ENCODE data around the gene SBK1. TPM values are rescaled to one million over a fixed set of nuclear protein-coding genes. Genes with fewer than 3 reads are reported as not detected.

The SBK1 gene
- total RNA-seq, 1 donor, result 3.7 TPM

- Histone ChIP-seq H3K27me3 (ENCODE audit: insufficient read depth, low read length) (no peaks in the 10 kb centered on the region), H3K4me1 (ENCODE audit: insufficient read depth, low read length) (peaks cover 48% of the 10 kb centered on the region), H3K4me3 (ENCODE audit: low read length) (no peak overlapping the region), H3K9me3 (ENCODE audit: low read depth, low read length) (no peaks in the 10 kb centered on the region)
Observed at GRCh38 chr16:28310796-28311195, 18.5 kb downstream of the SBK1 start.

GRCh38 chr16:28311413-28311812, 19.1 kb downstream of the SBK1 start:
- Histone ChIP-seq H3K4me1 (ENCODE audit: insufficient read depth, low read length) (peaks cover 53% of the 10 kb centered on the region), H3K4me3 (ENCODE audit: low read length) (no peak overlapping the region)

GRCh38 chr16:28311913-28312312, 19.6 kb downstream of the SBK1 start:
- Histone ChIP-seq H3K4me1 (ENCODE audit: insufficient read depth, low read length) (peaks cover 58% of the 10 kb centered on the region), H3K27me3 (ENCODE audit: insufficient read depth, low read length) (no peaks in the 10 kb centered on the region), H3K4me3 (ENCODE audit: low read length) (no peak overlapping the region), H3K9me3 (ENCODE audit: low read depth, low read length) (no peaks in the 10 kb centered on the region)

More at GRCh38 chr16:28311413-28311812, 19.1 kb downstream of the SBK1 start:
- Histone ChIP-seq H3K9me3 (ENCODE audit: low read depth, low read length) (no peaks in the 10 kb centered on the region), H3K27me3 (ENCODE audit: insufficient read depth, low read length) (no peaks in the 10 kb centered on the region)

- Histone ChIP-seq H3K4me1 (ENCODE audit: insufficient read depth, low read length) (peaks cover 62% of the 10 kb centered on the region), H3K27me3 (ENCODE audit: insufficient read depth, low read length) (no peaks in the 10 kb centered on the region), H3K4me3 (ENCODE audit: low read length) (no peak overlapping the region), H3K9me3 (ENCODE audit: low read depth, low read length) (no peaks in the 10 kb centered on the region)
Observed at GRCh38 chr16:28312327-28312726, 20.0 kb downstream of the SBK1 start.

DNA sequence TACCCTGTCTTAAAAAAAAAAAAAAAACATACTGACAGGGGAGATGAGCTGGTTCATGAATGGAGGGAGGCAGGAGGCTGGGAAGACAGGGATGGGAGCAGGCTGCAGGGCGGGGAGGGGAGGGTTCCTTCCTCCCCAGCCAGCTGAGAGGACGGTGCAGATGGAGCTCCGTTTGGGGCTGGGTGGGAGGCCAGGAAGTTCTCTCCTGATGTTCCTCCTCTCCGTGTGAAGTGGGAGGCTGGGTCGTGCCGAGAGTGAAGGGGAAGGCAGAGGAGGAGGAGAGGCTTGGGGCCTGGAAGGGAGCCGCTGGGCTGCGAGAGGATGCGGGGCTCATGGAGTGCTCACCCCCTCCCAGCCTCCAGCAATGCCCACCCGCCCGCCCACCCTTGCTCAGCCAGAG, 21.3 kb downstream of the SBK1 start:
- Histone ChIP-seq H3K27me3 (ENCODE audit: insufficient read depth, low read length) (no peaks in the 10 kb centered on the region), H3K4me1 (ENCODE audit: insufficient read depth, low read length) (peaks cover 64% of the 10 kb centered on the region), H3K9me3 (ENCODE audit: low read depth, low read length) (no peaks in the 10 kb centered on the region), H3K4me3 (ENCODE audit: low read length) (no peak overlapping the region)

DNA sequence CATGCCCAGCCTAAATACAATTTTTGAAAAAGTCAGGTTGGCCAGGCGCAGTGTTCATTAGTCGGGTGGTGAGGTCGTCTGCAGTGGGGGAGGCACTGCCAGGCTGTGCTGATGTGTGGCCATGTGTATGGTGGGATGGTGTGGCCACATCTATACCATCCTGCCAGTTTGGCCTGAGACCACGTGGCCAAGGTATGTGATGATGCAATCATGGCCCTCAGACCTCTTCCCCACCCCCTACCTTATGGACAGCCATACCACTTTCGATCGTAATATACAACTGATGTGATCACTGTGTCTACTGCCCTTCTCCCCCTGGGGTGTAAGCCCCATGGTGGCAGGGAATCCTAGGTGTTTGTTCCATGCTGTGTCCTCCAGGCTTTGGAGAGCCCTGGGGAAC, 23.7 kb downstream of the SBK1 start:
- Histone ChIP-seq H3K27me3 (ENCODE audit: insufficient read depth, low read length) (no peaks in the 10 kb centered on the region), H3K4me3 (ENCODE audit: low read length) (no peak overlapping the region), H3K9me3 (ENCODE audit: low read depth, low read length) (no peaks in the 10 kb centered on the region), H3K4me1 (ENCODE audit: insufficient read depth, low read length) (peaks cover 41% of the 10 kb centered on the region)

DNA sequence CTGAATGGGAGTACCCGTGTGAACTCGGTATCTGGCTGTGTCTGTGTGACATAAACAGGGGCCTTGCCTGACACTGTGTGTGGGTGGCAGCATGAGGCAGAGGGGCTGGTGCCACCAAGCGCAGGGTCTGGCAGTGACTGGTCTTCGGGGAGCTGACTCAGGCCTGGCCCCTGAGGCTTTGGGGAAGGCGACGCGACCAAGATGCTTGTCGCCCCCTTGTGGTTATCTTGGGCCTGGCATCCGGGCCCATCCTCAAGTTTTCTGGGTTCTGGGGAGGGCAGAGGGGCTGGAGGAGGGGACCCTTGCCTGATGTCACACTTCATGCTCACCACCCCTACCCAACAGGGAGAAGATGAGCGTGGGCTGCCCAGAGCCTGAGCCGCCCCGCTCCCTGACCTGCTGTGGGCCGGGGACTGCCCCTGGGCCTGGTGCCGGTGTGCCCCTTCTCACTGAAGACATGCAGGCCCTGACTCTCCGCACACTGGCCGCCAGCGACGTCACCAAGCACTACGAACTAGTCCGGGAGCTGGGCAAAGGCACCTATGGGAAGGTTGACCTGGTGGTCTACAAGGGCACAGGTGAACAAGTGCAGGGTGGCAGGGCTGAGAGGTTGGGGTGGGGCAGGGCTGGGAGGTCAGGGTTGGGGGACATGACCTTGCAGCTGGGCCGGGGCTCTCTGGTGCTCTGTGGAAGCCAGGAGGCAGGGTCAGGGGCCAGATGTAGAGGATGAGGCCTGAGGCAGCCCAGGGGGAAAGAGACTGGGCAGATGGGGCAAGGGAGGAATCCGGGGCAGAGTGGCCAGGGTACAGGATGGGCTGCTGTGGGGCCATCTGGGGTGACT, 24.9 kb downstream of the SBK1 start:
- H3K9me3 ChIP-seq (ENCODE audit: low read depth, low read length), result no peaks in the 10 kb centered on the region
- peaks cover 29% of the 10 kb centered on the region for H3K4me1 ChIP-seq (ENCODE audit: insufficient read depth, low read length)
- H3K27me3 ChIP-seq (ENCODE audit: insufficient read depth, low read length), result no peaks in the 10 kb centered on the region
- no peak overlapping the region for H3K4me3 ChIP-seq (ENCODE audit: low read length)

- Histone ChIP-seq H3K4me1 (ENCODE audit: insufficient read depth, low read length) (peaks cover 20% of the 10 kb centered on the region), H3K27me3 (ENCODE audit: insufficient read depth, low read length) (no peaks in the 10 kb centered on the region), H3K9me3 (ENCODE audit: low read depth, low read length) (no peaks in the 10 kb centered on the region), H3K4me3 (ENCODE audit: low read length) (no peak overlapping the region)
Observed at GRCh38 chr16:28318042-28318744, 25.9 kb downstream of the SBK1 start.

DNA sequence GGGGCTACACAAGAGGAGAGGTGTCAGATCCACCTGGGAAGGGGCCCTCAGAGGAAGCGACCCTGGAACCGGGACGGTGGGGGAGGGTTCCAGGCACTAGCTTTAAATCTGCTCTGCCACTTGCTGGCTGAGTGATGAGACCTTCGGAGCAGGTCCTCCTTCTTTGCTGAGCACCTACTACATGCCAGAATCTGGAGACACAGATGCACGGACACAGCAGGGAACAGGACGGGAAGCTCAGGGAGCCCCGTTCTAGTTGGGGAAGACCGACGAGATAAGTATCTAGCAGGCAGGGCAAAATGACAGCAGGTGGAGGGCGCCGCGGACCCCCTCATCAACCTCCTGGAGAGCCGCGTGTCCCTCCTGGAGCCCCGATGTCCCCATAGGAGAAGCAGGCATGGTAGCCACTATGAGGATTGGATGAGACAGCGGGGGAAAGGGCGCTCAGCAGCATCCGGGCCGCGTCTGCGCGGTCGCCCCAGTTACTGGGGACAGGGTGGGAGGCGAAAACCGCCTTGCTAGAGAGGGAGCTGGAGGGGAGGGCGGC, 27.2 kb downstream of the SBK1 start:
- Histone ChIP-seq H3K9me3 (ENCODE audit: low read depth, low read length) (no peaks in the 10 kb centered on the region), H3K4me3 (ENCODE audit: low read length) (no peak overlapping the region), H3K4me1 (ENCODE audit: insufficient read depth, low read length) (peaks cover 16% of the 10 kb centered on the region), H3K27me3 (ENCODE audit: insufficient read depth, low read length) (no peaks in the 10 kb centered on the region)

DNA sequence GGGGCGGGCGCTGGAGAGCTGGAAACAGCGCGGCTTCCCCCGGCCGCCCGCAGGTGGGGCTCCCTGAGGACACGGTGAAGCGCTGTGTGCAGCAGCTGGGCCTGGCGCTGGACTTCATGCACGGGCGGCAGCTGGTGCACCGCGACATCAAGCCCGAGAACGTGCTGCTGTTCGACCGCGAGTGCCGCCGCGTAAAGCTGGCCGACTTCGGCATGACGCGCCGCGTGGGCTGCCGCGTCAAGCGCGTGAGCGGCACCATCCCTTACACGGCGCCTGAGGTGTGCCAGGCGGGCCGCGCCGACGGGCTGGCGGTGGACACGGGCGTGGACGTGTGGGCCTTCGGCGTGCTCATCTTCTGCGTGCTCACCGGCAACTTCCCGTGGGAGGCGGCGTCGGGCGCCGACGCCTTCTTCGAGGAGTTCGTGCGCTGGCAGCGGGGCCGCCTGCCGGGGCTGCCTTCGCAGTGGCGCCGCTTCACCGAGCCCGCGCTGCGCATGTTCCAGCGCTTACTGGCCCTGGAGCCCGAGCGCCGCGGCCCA, 27.8 kb downstream of the SBK1 start:
- H3K4me1 ChIP-seq (ENCODE audit: insufficient read depth, low read length), result peaks cover 16% of the 10 kb centered on the region
- H3K9me3 ChIP-seq (ENCODE audit: low read depth, low read length), result no peaks in the 10 kb centered on the region
- H3K27me3 ChIP-seq (ENCODE audit: insufficient read depth, low read length), result no peaks in the 10 kb centered on the region
- no peak overlapping the region for H3K4me3 ChIP-seq (ENCODE audit: low read length)

DNA sequence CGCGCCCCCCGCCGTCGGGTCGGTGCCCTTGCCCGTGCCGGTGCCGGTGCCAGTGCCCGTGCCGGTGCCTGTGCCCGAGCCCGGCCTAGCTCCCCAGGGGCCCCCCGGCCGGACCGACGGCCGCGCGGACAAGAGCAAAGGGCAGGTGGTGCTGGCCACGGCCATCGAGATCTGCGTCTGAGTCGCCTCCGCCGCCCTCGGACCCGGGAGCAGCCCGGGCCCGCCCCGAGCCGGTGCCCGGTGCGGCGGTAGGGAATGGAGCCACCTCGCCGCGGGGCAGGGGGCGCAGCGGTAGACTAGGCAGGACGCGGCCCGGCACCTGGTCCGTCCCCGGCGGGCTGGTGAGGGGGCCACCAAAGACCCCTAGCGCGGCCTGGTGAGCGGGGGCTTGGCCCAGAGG, 28.4 kb downstream of the SBK1 start:
- peaks cover 16% of the 10 kb centered on the region for H3K4me1 ChIP-seq (ENCODE audit: insufficient read depth, low read length)
- H3K4me3 ChIP-seq (ENCODE audit: low read length), result no peak overlapping the region
- no peaks in the 10 kb centered on the region for H3K27me3 ChIP-seq (ENCODE audit: insufficient read depth, low read length)
- no peaks in the 10 kb centered on the region for H3K9me3 ChIP-seq (ENCODE audit: low read depth, low read length)

DNA sequence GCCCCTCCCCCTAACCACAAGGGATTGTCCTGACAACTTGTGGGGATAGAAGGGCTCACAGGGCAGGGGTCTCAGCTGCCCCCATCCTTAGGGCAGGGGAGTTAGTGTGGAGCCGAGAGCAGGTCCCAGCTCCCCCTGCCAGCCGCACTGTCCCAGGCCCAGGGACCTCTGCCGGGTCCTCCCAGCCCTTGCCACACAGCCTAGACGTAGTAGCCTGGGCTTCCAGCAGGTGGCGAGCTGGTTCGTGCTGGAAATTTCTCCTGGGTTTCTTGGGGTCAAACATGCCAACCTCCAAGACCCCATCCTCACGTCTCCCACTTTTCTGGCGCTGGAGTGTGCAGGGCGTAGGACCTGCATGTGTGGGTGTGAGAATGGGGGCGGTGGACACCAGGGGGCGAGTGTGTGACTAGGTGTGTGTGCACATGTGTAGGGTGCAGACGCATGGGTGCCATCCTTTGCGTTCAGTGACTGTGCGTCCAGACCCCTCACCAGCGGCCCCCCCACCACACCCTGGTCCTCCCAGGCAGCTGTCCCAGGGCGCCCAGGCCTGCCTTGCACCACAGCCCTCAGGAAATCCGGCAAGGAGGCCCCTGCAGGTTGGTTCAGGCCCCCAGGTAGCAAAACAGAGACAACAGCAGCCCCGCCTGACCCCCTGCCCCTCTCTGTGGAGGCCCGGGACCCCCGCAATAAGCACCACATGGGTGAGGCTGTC, 29.5 kb downstream of the SBK1 start:
- Histone ChIP-seq H3K27me3 (ENCODE audit: insufficient read depth, low read length) (no peaks in the 10 kb centered on the region), H3K4me3 (ENCODE audit: low read length) (no peak overlapping the region), H3K4me1 (ENCODE audit: insufficient read depth, low read length) (peaks cover 7% of the 10 kb centered on the region), H3K9me3 (ENCODE audit: low read depth, low read length) (no peaks in the 10 kb centered on the region)

DNA sequence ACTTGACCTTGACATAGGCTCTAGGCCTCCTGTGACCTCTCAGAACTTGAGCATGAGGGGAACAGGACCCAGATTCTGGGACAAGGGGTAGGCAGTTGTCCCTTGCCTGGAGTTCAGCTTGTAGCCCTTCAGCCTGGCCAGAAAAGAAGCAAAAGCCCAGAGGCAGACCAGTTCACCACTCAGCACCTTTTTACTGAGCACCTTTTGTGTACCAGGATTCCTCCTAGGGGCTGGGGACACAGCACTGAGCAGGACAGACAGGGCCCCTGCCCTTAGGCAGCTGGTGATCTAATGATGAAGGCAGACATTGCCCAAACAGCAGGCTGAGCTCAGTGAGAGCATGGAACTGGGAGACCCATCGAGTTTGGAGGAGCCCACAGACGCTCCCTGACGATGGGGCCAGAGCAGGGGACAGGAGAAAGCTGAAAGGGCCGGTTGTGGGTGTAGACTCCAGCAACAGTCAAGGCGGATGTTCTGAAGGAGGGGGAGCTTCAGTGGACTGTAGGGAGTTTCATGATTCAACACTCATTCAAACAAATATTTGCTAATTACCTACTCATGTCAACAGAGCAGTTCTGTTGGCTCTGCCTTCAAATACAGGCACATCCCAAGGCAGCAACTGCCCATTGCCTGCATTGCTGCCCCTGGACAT, 32.0 kb downstream of the SBK1 start:
- H3K27me3 ChIP-seq (ENCODE audit: insufficient read depth, low read length), result no peaks in the 10 kb centered on the region
- H3K4me3 ChIP-seq (ENCODE audit: low read length), result no peak overlapping the region
- H3K4me1 ChIP-seq (ENCODE audit: insufficient read depth, low read length), result no peaks in the 10 kb centered on the region
- no peaks in the 10 kb centered on the region for H3K9me3 ChIP-seq (ENCODE audit: low read depth, low read length)

DNA sequence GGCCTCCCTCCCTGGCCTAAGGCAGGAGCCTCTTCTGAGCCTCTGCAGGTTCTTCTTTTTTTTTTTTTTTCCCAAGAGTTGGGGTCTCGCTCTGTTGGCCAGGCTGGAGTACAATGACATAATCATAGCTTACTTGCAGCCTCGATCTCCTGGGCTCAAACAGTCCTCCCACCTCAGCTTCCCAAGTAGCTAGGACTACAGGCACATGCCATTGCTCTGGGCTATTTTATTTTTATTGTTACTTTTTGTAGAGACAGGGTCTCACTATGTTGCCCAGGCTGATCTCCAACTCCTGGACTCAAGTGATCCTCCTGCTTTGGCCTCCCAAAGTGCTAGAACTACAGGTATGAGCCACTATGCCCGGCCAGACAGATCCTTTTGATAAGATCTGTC, 32.6 kb downstream of the SBK1 start:
- no peaks in the 10 kb centered on the region for H3K4me1 ChIP-seq (ENCODE audit: insufficient read depth, low read length)
- no peak overlapping the region for H3K4me3 ChIP-seq (ENCODE audit: low read length)
- no peaks in the 10 kb centered on the region for H3K9me3 ChIP-seq (ENCODE audit: low read depth, low read length)
- H3K27me3 ChIP-seq (ENCODE audit: insufficient read depth, low read length), result no peaks in the 10 kb centered on the region

Data from mononuclear cell (primary cell).